ENCODE measurements around the gene CLSTN2.

The CLSTN2 gene

GRCh38 chr3:140187028-140187427 lies 252.0 kb downstream of the CLSTN2 start:
- TF ChIP-seq CTCF (IDR thresholded peaks at IDR 0.05; ENCODE audit: low read depth, low read length, missing control alignments) = no peak
- no peak for DNase-seq (ENCODE audit: extremely low read depth, low read depth)
- H3K4me3 ChIP-seq (replicated peaks; ENCODE audit: low read depth, low read length) = no peak overlapping the region

- DNase-seq (ENCODE audit: extremely low read depth, low read depth) = no peak
- TF ChIP-seq CTCF (IDR thresholded peaks at IDR 0.05; ENCODE audit: low read depth, low read length, missing control alignments) = no peak
Measured at GRCh38 chr3:140187656-140188221, 252.8 kb downstream of the CLSTN2 start.

GRCh38 chr3:140188285-140188684 lies 253.3 kb downstream of the CLSTN2 start:
- TF ChIP-seq CTCF (IDR thresholded peaks at IDR 0.05; ENCODE audit: low read depth, low read length, missing control alignments) = no peak
- H3K4me3 ChIP-seq (replicated peaks; ENCODE audit: low read depth, low read length) = no peak overlapping the region
- no peak for DNase-seq (ENCODE audit: extremely low read depth, low read depth)

More at GRCh38 chr3:140187656-140188221, 252.8 kb downstream of the CLSTN2 start:
- H3K4me3 ChIP-seq (replicated peaks; ENCODE audit: low read depth, low read length) = no peak overlapping the region

GRCh38 chr3:140189267-140189666 lies 254.3 kb downstream of the CLSTN2 start:
- no peak for TF ChIP-seq CTCF (IDR thresholded peaks at IDR 0.05; ENCODE audit: low read depth, low read length, missing control alignments)
- DNase-seq (ENCODE audit: extremely low read depth, low read depth) = no peak
- no peak overlapping the region for H3K4me3 ChIP-seq (replicated peaks; ENCODE audit: low read depth, low read length)

- no peak for TF ChIP-seq CTCF (IDR thresholded peaks at IDR 0.05; ENCODE audit: low read depth, low read length, missing control alignments)
- H3K4me3 ChIP-seq (replicated peaks; ENCODE audit: low read depth, low read length) = no peak overlapping the region
- no peak for DNase-seq (ENCODE audit: extremely low read depth, low read depth)
Measured at GRCh38 chr3:140189976-140190375, 255.0 kb downstream of the CLSTN2 start.

GRCh38 chr3:140196970-140197369 lies 262.0 kb downstream of the CLSTN2 start:
- no peak for DNase-seq (ENCODE audit: extremely low read depth, low read depth)
- TF ChIP-seq CTCF (IDR thresholded peaks at IDR 0.05; ENCODE audit: low read depth, low read length, missing control alignments) = no peak
- no peak overlapping the region for H3K4me3 ChIP-seq (replicated peaks; ENCODE audit: low read depth, low read length)

- DNase-seq (ENCODE audit: extremely low read depth, low read depth) = no peak
- TF ChIP-seq CTCF (IDR thresholded peaks at IDR 0.05; ENCODE audit: low read depth, low read length, missing control alignments) = no peak
Measured at GRCh38 chr3:140198242-140198641, 263.3 kb downstream of the CLSTN2 start.

More at GRCh38 chr3:140198242-140198641, 263.3 kb downstream of the CLSTN2 start:
- H3K4me3 ChIP-seq (replicated peaks; ENCODE audit: low read depth, low read length) = no peak overlapping the region

Data from HFF-Myc (cell line).